Activated CD4-positive, alpha-beta T cell treated with anti-CD3 and anti-CD28 coated beads for 1 hour (primary cell): Measurements from ENCODE around the gene ACSL3.
"Not testable (repeated sequence)": the region's sequence is repeated elsewhere in the genome, so short reads cannot be mapped to it uniquely, and the experiment has no call there.

ENCODE experiments used
- DNase-seq: peaks from one replicate; pipeline ENCODE4 v3.0.0-alpha.2; 2020

ACSL3 gene

GRCh38 chr2:222854773-222855700 is 5.8 kb upstream of the ACSL3 start:
- DNase-seq, result no peak

- DNase-seq, result no peak
Observed at GRCh38 chr2:222859786-222860612, 837 bp upstream of the ACSL3 start.

GRCh38 chr2:222861411-222862105 is 722 bp downstream of the ACSL3 start:
- DNase-seq, result peak; percentile 17

GRCh38 chr2:222862106-222862908 is 1.5 kb downstream of the ACSL3 start:
- no peak for DNase-seq

GRCh38 chr2:222862909-222863544 is 2.2 kb downstream of the ACSL3 start:
- DNase-seq, result no peak

- DNase-seq, result no peak
Observed at GRCh38 chr2:222864296-222864695, 3.5 kb downstream of the ACSL3 start.

GRCh38 chr2:222865301-222865700 is 4.5 kb downstream of the ACSL3 start:
- DNase-seq, result no peak

- no peak for DNase-seq
Observed at GRCh38 chr2:222866358-222866960, 5.6 kb downstream of the ACSL3 start.

- not testable (repeated sequence) for DNase-seq
Observed at GRCh38 chr2:222868560-222869251, 7.9 kb downstream of the ACSL3 start.

- no peak for DNase-seq
Observed at GRCh38 chr2:222869252-222869560, 8.4 kb downstream of the ACSL3 start.

- no peak for DNase-seq
Observed at GRCh38 chr2:222871291-222871690, 10.5 kb downstream of the ACSL3 start.

GRCh38 chr2:222872551-222872950 is 11.7 kb downstream of the ACSL3 start:
- no peak for DNase-seq

- DNase-seq, result no peak
Observed at GRCh38 chr2:222875482-222875881, 14.6 kb downstream of the ACSL3 start.

GRCh38 chr2:222876947-222877346 is 16.1 kb downstream of the ACSL3 start:
- DNase-seq, result no peak

GRCh38 chr2:222877556-222878300 is 16.9 kb downstream of the ACSL3 start:
- no peak for DNase-seq

GRCh38 chr2:222878301-222878876 is 17.6 kb downstream of the ACSL3 start:
- DNase-seq, result no peak

- no peak for DNase-seq
Observed at GRCh38 chr2:222878877-222879603, 18.2 kb downstream of the ACSL3 start.

- DNase-seq, result no peak
Observed at GRCh38 chr2:222879604-222879933, 18.7 kb downstream of the ACSL3 start.

- DNase-seq, result no peak
Observed at GRCh38 chr2:222882484-222882928, 21.7 kb downstream of the ACSL3 start.
